A673 (cell line): ENCODE results near the gene OR2A7.
"Not testable (repeated sequence)": the region's sequence is repeated elsewhere in the genome, so short reads cannot be mapped to it uniquely, and the experiment has no call there.

ENCODE experiments used
- CTCF ChIP-seq: fragments of 300-800, 200-600 bp; sonication (generic); conservative IDR thresholded peaks from 2 replicates; pipeline ENCODE4 v1.5.1; 2017; ENCODE audit warnings: low read depth, mild to moderate bottlenecking, antibody characterized with exemption, low read length, moderate library complexity, mixed read lengths
- EZH2 ChIP-seq: fragments of 200-600 bp; sonication (generic); IDR thresholded peaks from 2 replicates; pipeline ENCODE4 v1.6.1; 2017; ENCODE audit warnings: borderline replicate concordance, low read depth, mild to moderate bottlenecking, mixed read lengths, antibody characterized with exemption, low read length; ENCODE audit not compliant: poor library complexity, severe bottlenecking

- not testable (repeated sequence) for TF ChIP-seq CTCF, EZH2
These were observed 47.4 kb downstream of the OR2A7 start for GRCh38 chr7:144217200-144217599.
